Thymus (tissue), 11 donors: ENCODE data around the gene ZBTB7C. TPM values are rescaled to one million over a fixed set of nuclear protein-coding genes. Genes with fewer than 3 reads are reported as not detected.

Experiments used
- DNase-seq, 9 donors: peaks; one replicate each; pipeline ENCODE4 v3.0.0-alpha.2; 2013; ENCODE audit warnings: low spot score in 9 of 9, low read depth in 6 of 9, missing footprints in 1 of 9
- H3K27ac ChIP-seq, 2 donors: one replicate each; pipeline ENCODE4 v1.5.1; 2013; ENCODE audit warnings: control low read depth in 1 of 2, low read depth in 1 of 2, low read length in 1 of 2, mild to moderate bottlenecking in 1 of 2, moderate library complexity in 1 of 2
- H3K27me3 ChIP-seq, 2 donors: one replicate each; pipeline ENCODE4 v1.5.1; 2013; ENCODE audit warnings: low read length in 1 of 2; ENCODE audit not compliant: control insufficient read depth in 2 of 2, insufficient read depth in 1 of 2
- H3K36me3 ChIP-seq, 2 donors: one replicate each; pipeline ENCODE4 v1.5.1; 2013; ENCODE audit warnings: low read length in 1 of 2, mild to moderate bottlenecking in 1 of 2, moderate library complexity in 1 of 2; ENCODE audit not compliant: control insufficient read depth in 2 of 2, insufficient read depth in 2 of 2
- H3K4me1 ChIP-seq, 2 donors: one replicate each; pipeline ENCODE4 v1.5.1; 2013; ENCODE audit warnings: low read length in 2 of 2; ENCODE audit not compliant: control insufficient read depth in 2 of 2, insufficient read depth in 2 of 2
- H3K4me3 ChIP-seq, 2 donors: one replicate each; pipeline ENCODE4 v1.5.1; 2013; ENCODE audit warnings: low read length in 2 of 2, control low read depth in 1 of 2, mild to moderate bottlenecking in 1 of 2
- H3K9me3 ChIP-seq, 2 donors: one replicate each; pipeline ENCODE4 v1.5.1; 2013; ENCODE audit warnings: low read length in 1 of 2, mild to moderate bottlenecking in 1 of 2; ENCODE audit not compliant: control insufficient read depth in 2 of 2, insufficient read depth in 1 of 2
- WGBS: extraction: QIAGEN DNeasy Blood & Tissue Kit; methylation state at CpG from one replicate; pipeline ENCODE4 v1.1.7; 2013; 5-methylcytosine and 5-hydroxymethylcytosine counted together
- polyA plus RNA-seq: library from polyadenylated mRNA; stranded (reverse); fragments of 200-250 nt; gene quantifications from one replicate; pipeline ENCODE4 v1.2.3, GENCODE V29; 2013
- total RNA-seq: library from RNA; stranded (reverse); fragments of 120-200 nt; gene quantifications from one replicate; pipeline ENCODE4 v1.2.4, GENCODE V29; 2013
- donor health status: healthy.

Gene ZBTB7C
- total and polyA plus RNA-seq, 2 donors: 0.14 to 0.73 TPM

DNA sequence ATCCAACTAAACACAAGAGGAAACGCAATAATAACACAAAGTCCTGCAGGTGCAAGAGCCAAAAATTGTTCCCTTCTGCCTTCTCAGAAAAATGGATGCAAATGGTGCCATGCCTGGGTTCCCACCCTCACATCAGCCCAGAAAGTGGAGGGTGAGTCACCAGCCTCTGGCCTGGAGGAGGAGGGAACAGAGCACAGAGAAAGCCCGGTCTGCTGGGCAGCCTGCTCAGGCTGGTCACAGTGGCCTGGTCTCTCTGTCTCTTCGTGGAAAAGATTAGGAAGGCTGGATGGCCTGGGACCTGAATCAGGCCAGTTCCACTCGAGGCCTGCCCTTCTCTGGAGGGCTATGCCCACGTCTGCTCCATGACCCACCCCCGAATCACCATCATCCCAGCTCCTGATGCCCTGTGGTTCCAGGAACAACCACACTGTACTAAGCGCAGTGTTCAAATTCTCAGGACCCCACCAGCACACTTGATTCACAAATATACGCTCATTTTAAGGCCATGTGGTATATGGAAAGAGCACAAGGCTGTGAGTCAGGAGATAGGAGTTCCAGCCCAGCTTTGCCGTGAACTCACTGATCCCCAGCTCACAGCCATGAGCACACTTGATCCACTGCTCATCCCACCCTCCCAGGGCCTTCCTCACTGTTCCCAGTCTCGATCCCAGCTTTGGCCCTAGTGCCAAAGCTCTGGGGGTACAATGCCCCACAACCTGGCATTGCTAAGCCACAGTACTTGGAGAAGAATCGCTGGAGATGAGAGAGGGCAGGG, 82.1 kb downstream of the ZBTB7C start:
- 93% methylated on average over 11 of the region's 11 CpGs for WGBS
- Histone ChIP-seq H3K4me3 (no peak overlapping the region), H3K4me1 (no peaks in the 10 kb centered on the region), H3K36me3 (no peaks in the 10 kb centered on the region), H3K27ac (no peak overlapping the region), H3K27me3 (no peaks in the 10 kb centered on the region), H3K9me3 (no peaks in the 10 kb centered on the region)
- DNase-seq: no peak

DNA sequence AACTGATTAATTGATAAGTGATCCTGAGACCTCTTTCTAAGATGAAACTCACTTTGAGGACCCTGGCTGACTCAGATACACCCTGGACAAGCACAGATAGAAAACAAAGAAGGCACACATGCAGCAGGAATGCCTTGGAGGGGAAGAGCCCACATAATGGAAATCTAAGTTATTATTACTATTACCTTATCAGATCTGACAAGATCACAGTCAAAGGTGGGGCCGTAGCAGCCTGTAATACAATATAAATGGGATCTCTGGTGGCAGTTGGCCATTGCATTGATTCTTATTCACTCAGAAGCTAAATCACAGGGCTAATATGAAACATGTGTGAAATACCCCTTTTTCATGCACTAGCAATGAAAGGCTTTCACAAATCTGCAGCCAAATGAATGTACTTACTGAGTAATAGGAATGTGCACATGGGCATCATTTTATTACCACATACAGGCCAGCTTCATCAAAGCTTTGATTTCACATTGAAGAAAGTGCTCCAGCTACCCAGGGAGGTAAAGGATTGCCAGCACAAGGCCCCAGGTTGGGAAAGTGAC, 84.0 kb downstream of the ZBTB7C start:
- Histone ChIP-seq H3K27me3 (no peaks in the 10 kb centered on the region), H3K9me3 (no peaks in the 10 kb centered on the region), H3K36me3 (no peaks in the 10 kb centered on the region), H3K4me3 (no peak overlapping the region), H3K4me1 (no peaks in the 10 kb centered on the region), H3K27ac (no peak overlapping the region)
- 96% methylated on average over 1 of the region's 1 CpG for whole genome bisulfite sequencing
- no peak for DNase-seq

DNA sequence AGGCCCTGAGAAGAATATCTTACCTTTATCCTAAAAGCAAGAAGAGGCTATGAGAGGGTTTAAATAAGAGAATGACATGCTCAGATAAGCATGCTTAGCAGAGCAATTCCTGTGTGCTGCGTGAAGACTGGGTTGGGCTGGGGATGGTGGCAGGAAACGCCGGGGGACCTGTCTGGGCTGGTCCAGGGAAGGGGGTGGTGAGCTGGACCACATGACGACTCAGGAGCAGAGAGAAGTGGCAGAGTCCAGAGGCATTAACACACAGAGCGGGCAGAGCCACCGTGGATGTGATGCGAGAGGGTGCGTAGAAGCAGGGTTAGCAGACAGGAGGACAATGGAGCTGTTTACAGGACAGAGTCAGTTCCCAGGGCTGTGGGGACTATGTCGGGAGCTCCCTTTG, 84.5 kb downstream of the ZBTB7C start:
- Histone ChIP-seq H3K9me3 (no peaks in the 10 kb centered on the region), H3K36me3 (no peaks in the 10 kb centered on the region), H3K27me3 (no peaks in the 10 kb centered on the region), H3K4me1 (no peaks in the 10 kb centered on the region), H3K4me3 (no peak overlapping the region), H3K27ac (no peak overlapping the region)
- whole genome bisulfite sequencing: 92% methylated on average over 9 of the region's 9 CpGs
- DNase-seq: no peak

DNA sequence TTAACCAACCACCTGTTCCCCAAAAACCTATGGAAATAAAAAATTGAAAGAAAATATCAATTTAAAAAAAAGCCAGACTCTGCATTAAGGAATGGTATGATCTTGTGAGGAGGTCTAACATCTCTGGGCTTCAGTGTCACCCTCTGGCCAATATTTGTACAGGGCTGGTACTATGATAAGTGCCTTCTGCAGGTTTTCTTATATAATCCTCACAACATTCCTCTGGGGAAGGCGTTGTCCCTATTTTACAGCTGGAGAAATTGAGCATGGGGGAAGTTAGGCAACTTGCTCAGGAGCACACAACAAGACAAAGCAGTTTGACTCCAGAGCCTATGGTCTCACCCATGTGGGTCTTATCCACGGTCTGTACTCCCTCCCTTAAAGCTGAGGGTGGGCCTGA, 86.0 kb downstream of the ZBTB7C start:
- H3K27ac ChIP-seq: no peak overlapping the region
- no peaks in the 10 kb centered on the region for H3K9me3 ChIP-seq
- no peak overlapping the region for H3K4me3 ChIP-seq
- 84% methylated on average over 2 of the region's 2 CpGs for WGBS
- DNase-seq: no peak
- H3K4me1 ChIP-seq: no peaks in the 10 kb centered on the region
- H3K27me3 ChIP-seq: no peaks in the 10 kb centered on the region
- no peaks in the 10 kb centered on the region for H3K36me3 ChIP-seq

DNA sequence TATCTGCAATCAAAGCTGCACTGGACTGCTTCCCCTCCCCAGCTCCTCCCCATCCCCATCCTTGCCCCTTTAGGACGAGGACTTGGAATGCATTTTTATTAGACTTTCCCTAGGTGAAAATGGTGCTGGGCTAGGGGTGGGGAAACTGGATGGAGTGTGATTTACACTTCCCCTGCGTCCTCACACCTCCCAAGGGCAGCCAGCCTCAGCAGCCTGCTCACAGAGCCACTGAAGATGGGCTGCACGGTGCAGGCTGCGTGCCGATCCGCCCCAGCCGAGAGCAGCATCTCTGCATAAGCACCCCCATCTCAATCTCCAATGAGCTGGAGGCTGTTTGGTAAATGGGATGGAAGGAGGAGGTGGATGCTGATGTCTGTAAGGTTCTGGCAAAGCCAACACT, 87.6 kb downstream of the ZBTB7C start:
- Histone ChIP-seq H3K4me3 (no peak overlapping the region), H3K27me3 (no peaks in the 10 kb centered on the region), H3K36me3 (no peaks in the 10 kb centered on the region), H3K4me1 (no peaks in the 10 kb centered on the region), H3K9me3 (no peaks in the 10 kb centered on the region), H3K27ac (no peak overlapping the region)
- DNase-seq: no peak
- WGBS: 97% methylated on average over 7 of the region's 7 CpGs

DNA sequence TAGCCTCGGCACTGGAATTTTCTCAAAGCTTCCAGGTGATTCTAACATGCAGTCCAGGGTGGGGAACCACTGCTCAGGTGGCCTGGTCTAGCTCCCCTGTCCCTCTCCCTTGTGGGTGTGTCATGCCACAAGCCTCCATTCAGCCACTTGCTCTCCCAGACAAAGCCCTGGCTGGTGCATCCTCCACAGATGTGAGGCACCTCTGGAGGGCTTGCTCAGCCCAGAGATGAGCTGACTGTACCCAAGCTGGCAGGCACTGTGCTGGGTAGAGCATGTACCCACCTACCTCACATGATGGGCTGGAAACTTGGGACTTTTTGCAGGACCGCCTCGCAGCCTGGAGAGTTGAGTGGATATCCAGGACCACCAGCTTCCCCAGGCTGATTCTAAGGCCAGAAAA, 88.1 kb downstream of the ZBTB7C start:
- H3K4me1 ChIP-seq: no peaks in the 10 kb centered on the region
- H3K27me3 ChIP-seq: no peaks in the 10 kb centered on the region
- no peak for DNase-seq
- H3K4me3 ChIP-seq: no peak overlapping the region
- H3K36me3 ChIP-seq: no peaks in the 10 kb centered on the region
- H3K27ac ChIP-seq: no peak overlapping the region
- H3K9me3 ChIP-seq: no peaks in the 10 kb centered on the region
- WGBS: 97% methylated on average over 3 of the region's 3 CpGs

DNA sequence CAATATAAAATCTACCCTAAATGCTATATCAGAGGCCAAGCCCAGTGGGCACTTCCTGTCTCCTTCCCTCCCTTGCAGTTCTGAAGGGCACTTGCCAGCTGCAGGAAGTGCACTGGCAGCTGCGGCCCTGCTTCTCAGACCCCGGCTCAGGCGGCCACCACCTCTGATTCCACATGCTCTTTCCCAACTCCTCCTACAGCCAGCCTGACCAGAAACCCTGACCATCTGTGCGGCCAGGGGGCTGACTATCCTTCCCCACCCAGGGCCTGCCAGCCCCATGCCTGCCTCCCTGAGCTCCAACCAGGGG, 88.6 kb downstream of the ZBTB7C start:
- 35% methylated on average over 4 of the region's 4 CpGs for WGBS
- H3K36me3 ChIP-seq: no peaks in the 10 kb centered on the region
- H3K27me3 ChIP-seq: peaks cover 0 to 2% of the 10 kb centered on the region in 2 donors
- no peaks in the 10 kb centered on the region for H3K4me1 ChIP-seq
- DNase-seq: no peak
- no peaks in the 10 kb centered on the region for H3K9me3 ChIP-seq
- H3K27ac ChIP-seq: no peak overlapping the region
- no peak overlapping the region for H3K4me3 ChIP-seq

DNA sequence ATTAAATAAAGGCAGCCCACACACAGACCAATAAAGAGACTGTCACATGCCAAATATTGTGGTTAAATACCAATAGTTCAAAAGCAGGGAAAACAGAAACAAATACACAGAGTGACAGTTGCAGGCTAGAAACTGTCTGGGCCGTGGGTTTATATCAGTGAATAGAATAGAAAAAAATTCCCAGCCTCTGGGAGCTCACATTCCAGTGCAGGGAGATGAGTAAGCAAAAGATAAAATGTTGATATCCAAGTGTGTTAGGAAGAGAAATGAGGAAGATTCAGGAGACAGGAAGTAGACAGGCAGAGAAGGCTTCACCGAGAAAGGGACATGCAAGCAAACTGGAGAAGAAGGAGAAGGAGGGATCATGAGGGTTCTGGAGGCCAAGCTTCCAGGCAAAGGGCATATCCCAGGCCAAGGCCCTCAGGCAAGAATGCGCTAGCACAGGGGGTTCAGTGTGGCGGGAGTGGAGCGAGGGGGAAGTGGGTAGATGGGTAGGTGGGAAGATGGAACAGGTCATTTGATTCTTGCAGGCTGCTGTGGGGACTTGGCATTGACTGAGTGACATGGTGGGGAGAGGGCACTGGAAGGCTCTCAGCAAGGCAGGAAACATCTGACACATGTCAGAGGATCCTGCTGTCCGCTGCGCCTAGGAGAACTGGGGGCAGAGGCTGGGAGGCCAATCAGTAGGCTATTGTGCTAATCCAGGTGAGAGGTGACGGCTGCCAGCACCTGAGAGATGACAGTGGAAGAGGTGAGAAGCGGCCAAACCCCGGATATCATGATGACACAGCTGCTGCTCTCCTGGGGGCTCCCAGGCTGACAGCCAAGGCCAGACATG, 89.2 kb downstream of the ZBTB7C start:
- H3K27ac ChIP-seq: no peak overlapping the region
- WGBS: 64% methylated on average over 10 of the region's 10 CpGs
- no peaks in the 10 kb centered on the region for H3K4me1 ChIP-seq
- H3K9me3 ChIP-seq: peaks cover 0 to 1% of the 10 kb centered on the region in 2 donors
- no peaks in the 10 kb centered on the region for H3K36me3 ChIP-seq
- no peak for DNase-seq
- peaks cover 0 to 2% of the 10 kb centered on the region in 2 donors for H3K27me3 ChIP-seq
- H3K4me3 ChIP-seq: no peak overlapping the region

DNA sequence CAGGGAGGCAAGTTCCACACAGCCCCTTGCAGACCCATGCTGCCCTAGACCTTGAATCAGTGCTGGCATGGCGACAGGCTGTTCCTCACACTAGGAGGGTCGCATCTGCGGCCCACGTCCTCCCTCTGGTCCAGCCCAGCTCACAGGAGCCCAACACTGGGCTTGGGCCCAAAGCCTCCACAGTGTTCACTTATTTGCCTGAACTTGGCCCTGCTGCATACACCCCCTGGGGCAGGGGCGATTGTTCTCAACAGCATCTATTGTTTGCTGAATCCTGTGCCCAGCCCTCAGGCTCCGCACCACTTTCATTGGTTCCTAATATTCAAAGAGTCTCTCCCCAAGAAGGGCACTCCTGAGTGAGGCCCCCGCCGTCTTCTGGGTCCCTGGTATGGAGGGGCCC, 90.7 kb downstream of the ZBTB7C start:
- Histone ChIP-seq H3K27me3 (peaks cover 2 to 6% of the 10 kb centered on the region in 2 donors), H3K4me1 (no peaks in the 10 kb centered on the region), H3K36me3 (no peaks in the 10 kb centered on the region), H3K4me3 (no peak overlapping the region), H3K27ac (no peak overlapping the region), H3K9me3 (peaks cover 0 to 1% of the 10 kb centered on the region in 2 donors)
- DNase-seq: no peak
- WGBS: 90% methylated on average over 8 of the region's 8 CpGs
